Gastroesophageal sphincter (tissue), 3 donors: ENCODE data around the gene SIPA1L3.

Experiments used
- POLR2AphosphoS5 ChIP-seq: sonication (generic); formaldehyde crosslinking; IDR thresholded peaks from one replicate; pipeline ENCODE4 v1.6.1; 2017; ENCODE audit warnings: antibody characterized with exemption
- TF ChIP-seq, protein P1 (sequence below), 4 experiments: fragments of 200-600 bp in 2 of 4; fragments of 450-650 bp in 2 of 4; sonication (generic) in 1 of 4; IDR thresholded peaks; one replicate each; pipeline ENCODE4 v1.5.1; 2017 to 2019; ENCODE audit warnings: antibody characterized with exemption in 4 of 4, mild to moderate bottlenecking in 2 of 4, moderate library complexity in 2 of 4

DNA sequence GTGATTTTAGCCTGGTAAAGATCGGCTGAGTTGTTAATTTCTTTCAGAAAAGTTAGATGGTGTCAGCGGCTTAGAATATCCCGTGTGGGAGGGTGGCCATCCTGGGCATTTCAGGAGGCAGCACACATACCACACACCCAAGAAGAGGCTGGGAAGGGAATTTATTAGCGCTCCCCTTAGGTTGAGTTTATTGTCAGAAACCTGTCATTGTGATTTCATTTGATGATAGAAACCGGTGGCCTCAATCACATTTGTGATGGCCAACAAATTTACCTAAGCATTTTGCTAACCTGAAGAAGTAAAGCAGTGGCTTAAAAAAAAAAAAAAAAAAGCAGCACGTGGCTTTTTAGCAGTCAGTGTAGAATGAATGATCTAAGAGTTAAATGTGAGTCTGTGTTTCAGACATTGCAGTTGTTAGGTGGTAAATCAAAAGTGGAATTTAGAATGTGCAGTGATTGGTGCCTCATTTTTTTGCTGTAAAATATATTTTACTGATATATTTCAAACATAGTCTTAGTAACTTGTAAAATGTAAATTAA lies 2.7 kb downstream of the SIPA1L3 start:
- no peak for TF ChIP-seq POLR2AphosphoS5
- TF ChIP-seq, protein P1, sequence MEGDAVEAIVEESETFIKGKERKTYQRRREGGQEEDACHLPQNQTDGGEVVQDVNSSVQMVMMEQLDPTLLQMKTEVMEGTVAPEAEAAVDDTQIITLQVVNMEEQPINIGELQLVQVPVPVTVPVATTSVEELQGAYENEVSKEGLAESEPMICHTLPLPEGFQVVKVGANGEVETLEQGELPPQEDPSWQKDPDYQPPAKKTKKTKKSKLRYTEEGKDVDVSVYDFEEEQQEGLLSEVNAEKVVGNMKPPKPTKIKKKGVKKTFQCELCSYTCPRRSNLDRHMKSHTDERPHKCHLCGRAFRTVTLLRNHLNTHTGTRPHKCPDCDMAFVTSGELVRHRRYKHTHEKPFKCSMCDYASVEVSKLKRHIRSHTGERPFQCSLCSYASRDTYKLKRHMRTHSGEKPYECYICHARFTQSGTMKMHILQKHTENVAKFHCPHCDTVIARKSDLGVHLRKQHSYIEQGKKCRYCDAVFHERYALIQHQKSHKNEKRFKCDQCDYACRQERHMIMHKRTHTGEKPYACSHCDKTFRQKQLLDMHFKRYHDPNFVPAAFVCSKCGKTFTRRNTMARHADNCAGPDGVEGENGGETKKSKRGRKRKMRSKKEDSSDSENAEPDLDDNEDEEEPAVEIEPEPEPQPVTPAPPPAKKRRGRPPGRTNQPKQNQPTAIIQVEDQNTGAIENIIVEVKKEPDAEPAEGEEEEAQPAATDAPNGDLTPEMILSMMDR (IDR thresholded peaks at IDR 0.05), result no peak
